HG03095 (cell line): Measurements from ENCODE around the gene HABP2.

Source experiments
- ATAC-seq: cut with Tn5 transposase; IDR thresholded peaks from one replicate; pipeline ENCODE4 v1.9.1; 2021; ENCODE audit warnings: moderate library complexity; ENCODE audit not compliant: unreplicated experiment

The HABP2 gene

GRCh38 chr10:113552701-113553100 is at the start of gene HABP2:
Gene HABP2, plus strand, starts transcription at chr10:113553053. Its CDS starts 69 bp downstream, at chr10:113553122.
- ATAC-seq = no peak

GRCh38 chr10:113503930-113504329 is 48.9 kb upstream of the HABP2 start:
- no peak for ATAC-seq

DNA sequence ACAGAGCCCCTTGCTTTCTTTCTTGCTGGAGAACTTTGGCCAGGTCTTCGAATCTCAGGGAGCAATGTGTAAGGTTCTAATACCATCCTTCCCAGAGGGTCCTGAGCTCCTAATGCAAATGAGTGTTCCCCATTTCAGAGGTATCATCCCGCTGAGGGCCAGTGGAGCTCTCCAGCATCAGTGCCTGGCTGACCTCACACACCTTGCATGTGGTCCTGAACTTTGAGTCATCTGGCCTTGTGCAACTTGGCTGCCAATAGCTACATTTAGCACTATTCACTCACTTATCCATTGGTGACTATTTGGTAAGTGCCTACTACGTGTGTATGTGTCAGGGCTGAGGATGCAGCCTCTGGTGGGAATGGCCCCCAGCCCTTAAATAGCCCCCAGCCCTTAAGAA is 48.4 kb upstream of the HABP2 start:
- ATAC-seq = no peak

- ATAC-seq = no peak
Measured at GRCh38 chr10:113506476-113506875, 46.4 kb upstream of the HABP2 start.

- ATAC-seq = no peak
Measured at GRCh38 chr10:113511419-113511818, 41.4 kb upstream of the HABP2 start.

GRCh38 chr10:113515161-113515560 is 37.7 kb upstream of the HABP2 start:
- ATAC-seq = no peak

GRCh38 chr10:113515601-113516000 is 37.3 kb upstream of the HABP2 start:
- no peak for ATAC-seq

DNA sequence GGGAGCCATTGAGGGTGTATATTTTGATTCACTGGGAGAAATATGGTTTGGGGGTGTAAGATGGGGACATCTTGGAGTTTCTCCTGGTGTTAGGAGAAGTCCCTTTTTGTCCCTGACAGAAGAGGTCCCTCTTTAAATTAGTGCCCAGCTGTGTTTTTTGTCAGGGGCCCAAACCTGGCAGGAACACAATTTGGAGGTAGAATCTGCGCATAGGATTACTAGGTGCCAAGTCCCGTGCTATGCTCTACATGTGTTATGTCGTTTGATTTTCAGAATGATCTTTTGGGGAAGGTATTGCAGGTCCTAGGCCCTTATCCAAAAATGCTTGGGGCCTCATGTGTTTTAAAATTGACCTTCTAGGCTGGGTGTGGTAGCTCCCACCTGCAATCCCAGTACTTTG is 36.8 kb upstream of the HABP2 start:
- ATAC-seq = no peak

GRCh38 chr10:113517165-113517900 is 35.5 kb upstream of the HABP2 start:
- no peak for ATAC-seq

- no peak for ATAC-seq
Measured at GRCh38 chr10:113517901-113518260, 35.0 kb upstream of the HABP2 start.

DNA sequence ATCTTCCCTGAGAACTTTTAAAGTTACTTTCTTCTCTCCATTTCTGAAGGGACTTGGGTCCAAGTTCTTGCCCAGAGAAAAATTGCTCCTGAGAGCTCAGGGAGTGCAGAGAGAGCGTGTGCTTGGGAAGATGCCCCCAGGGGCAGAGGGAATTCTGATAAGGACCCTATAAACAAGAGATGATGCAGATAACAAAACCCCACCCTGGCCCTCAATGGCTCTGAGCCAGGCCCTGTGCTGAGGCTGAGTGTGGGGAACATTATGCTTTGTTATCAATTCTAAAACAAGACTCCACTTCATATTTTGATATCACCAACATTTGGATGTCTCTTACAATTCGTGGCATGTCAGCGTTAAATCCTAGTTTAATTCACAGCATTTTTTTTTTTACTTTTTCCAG is 34.4 kb upstream of the HABP2 start:
- ATAC-seq = no peak

DNA sequence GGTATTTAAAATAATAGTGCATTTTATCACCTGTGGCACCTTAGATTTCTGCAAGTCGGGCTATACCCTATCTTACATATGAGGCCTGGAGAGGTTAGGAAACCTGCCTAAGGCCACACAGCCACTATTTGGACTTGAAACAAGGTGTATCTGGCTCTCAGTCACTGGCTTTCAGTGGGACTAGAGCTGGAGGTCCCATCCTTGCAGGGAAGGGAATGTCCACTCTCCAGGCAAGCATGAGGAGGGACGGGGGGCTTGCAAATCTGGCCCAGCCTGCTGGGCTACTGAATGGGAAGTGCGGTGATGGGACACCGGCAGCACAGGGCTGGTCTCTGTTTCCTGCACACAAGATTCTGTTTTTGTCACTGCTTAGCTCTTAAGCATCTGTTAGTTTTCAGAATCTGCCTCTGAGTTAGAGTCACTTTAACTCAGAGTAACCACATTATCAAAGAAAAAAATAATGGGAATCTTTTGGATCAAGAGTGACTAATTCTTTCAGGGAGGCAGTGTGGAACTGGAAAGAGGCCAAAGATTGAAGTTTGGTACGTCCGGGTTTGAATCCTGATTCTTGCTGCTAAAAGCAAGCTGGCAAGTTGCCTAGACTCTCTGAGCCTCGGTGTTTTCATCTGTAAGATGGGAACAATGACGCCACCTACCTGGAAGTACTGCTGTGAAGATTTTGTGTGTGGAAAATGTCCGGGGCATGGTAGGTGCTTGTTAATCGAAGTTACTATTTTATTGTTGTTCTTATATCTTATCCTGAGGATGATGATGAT is 33.8 kb upstream of the HABP2 start:
- ATAC-seq = no peak

GRCh38 chr10:113519681-113520115 is 33.2 kb upstream of the HABP2 start:
- no peak for ATAC-seq

- no peak for ATAC-seq
Measured at GRCh38 chr10:113520261-113520660, 32.6 kb upstream of the HABP2 start.

DNA sequence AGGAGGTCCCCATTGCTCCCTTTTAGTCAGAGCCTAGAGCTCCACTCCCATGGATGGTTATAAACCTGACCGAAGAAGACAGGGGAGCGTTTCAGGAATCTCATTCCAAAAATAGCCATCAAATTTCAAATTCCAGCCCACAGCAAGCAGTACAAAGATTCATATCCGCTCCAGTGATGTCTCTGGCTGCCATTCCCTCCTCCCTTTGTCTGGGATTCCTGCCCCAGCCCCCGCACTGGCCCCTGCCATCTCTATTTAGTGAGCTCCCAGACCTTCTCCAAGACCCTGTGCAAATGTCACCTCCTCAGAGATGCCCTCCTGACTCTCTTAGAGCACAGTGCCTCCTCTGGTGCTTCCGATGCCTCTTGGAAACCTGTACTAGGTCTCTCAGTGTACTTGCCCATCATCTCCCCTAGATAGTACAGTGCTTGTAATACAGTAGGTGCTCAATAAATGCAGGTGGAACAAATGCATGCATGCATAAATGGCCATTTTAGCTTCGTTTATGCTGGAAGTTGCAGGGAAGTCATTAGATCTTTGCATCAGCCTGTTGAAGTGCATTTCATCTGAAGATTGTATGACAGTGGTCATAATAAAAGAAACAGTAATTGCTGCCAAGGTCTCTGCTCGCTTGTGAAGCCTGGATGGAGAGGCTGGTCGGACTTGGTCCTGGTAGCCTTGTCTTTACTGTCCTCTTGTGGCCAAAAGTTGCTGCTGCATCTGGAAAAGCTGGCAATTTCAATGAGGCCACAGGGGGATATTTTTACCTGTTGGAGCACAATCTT is 32.0 kb upstream of the HABP2 start:
- peak; percentile 57 for ATAC-seq

- ATAC-seq = no peak
Measured at GRCh38 chr10:113521475-113521795, 31.4 kb upstream of the HABP2 start.

- ATAC-seq = no peak
Measured at GRCh38 chr10:113522460-113522859, 30.4 kb upstream of the HABP2 start.

DNA sequence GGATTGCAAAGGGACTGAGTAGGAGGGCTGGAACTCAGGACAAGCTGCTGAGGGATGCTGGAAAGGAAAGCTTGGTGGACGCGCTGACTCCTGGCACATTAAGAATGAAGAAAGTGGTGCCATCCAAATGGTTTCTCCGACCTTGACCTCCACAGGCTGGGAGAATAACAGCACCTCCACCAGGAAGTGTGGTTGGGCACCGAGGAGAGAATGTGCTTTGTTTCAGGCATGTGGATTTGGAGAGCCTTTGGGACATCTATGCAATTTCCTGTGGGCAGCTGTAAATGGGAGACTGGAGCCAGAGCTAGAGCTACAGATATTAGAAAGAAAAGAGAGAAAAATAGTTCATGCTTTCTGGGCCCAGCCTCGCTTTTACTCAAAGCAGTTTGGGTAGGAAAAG is 29.8 kb upstream of the HABP2 start:
- no peak for ATAC-seq

GRCh38 chr10:113523628-113524027 is 29.2 kb upstream of the HABP2 start:
- no peak for ATAC-seq

- no peak for ATAC-seq
Measured at GRCh38 chr10:113524120-113524519, 28.7 kb upstream of the HABP2 start.

DNA sequence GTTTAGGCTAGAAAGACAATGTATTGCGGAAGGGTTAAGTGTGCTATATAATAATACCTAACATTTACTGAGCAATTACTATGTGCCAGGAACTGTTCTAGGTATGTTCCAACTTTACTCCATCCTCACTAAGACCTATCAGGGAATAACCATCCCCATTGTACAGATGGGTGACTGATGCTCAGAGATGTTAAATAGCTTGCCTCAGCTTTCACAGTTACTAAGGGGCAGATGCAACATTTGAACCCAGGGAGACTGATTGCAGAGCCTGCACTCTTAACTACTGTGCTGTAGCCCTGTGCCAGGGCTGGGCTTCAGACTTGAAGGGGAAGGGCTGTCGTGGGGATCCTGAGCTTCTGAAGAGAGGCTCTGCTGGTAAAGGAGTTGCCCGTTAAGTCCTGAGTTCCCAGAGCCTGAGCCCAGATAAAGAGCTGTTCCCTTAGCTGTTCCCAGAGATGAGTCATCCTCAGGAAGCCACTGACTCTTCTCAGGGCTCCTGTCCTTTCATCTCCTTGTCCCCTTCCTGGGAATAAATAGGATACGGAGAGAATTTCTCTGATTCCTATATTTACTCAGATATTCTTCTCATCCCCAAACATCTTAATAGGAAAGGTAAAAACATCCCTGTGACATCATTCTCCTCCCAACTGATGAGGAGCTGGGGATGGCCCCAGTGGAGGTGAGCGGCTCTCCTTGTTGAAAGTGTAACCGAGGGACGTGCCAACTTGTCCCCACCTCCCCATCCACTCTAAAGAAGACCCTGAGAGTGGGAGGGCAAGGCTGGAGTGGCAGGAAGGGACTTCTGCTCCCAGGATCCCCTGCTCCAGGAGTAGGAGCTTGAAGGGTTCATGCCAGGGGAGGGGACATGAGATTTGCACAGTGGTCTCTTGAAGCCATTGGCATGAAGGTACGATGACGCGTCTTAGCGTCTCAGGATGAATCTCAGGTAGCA is 28.0 kb upstream of the HABP2 start:
- ATAC-seq = no peak
